Measurements from ENCODE around the gene RPS14.
A peak's percentile ranks its signal among the peaks of the same experiment; 100 is the strongest.

The RPS14 gene

GRCh38 chr5:150496534-150496933 lies 47.0 kb upstream of the RPS14 start:
- H3K4me1 Mint-ChIP-seq = peaks cover 63% of the 10 kb centered on the region
- no peak overlapping the region for H3K4me3 Mint-ChIP-seq
- no peaks in the 10 kb centered on the region for H3K9me3 Mint-ChIP-seq
- TF ChIP-seq CTCF (IDR thresholded peaks at IDR 0.05; ENCODE audit: unreplicated experiment in 3 of 3) = no peak
- peak overlapping the region in 1 of 3 experiments; percentile 11 for H3K27ac Mint-ChIP-seq
- no peaks in the 10 kb centered on the region for H3K27me3 Mint-ChIP-seq (ENCODE audit: low read depth)
- H3K36me3 Mint-ChIP-seq (ENCODE audit: low read depth) = peaks cover 33% of the 10 kb centered on the region

- H3K36me3 Mint-ChIP-seq (ENCODE audit: low read depth) = peaks cover 36% of the 10 kb centered on the region
- no peaks in the 10 kb centered on the region for H3K9me3 Mint-ChIP-seq
- peak overlapping the region in 2 of 3 experiments; percentile 3 to 11 for H3K27ac Mint-ChIP-seq
- peaks cover 65% of the 10 kb centered on the region for H3K4me1 Mint-ChIP-seq
- H3K4me3 Mint-ChIP-seq = no peak overlapping the region
- no peaks in the 10 kb centered on the region for H3K27me3 Mint-ChIP-seq (ENCODE audit: low read depth)
- no peak for TF ChIP-seq CTCF (IDR thresholded peaks at IDR 0.05; ENCODE audit: unreplicated experiment in 3 of 3)
Observed at GRCh38 chr5:150496098-150496497, 46.6 kb upstream of the RPS14 start.

GRCh38 chr5:150492621-150493020 lies 43.1 kb upstream of the RPS14 start:
- Mint-ChIP-seq H3K9me3 (no peaks in the 10 kb centered on the region), H3K27ac (no peak overlapping the region), H3K36me3 (ENCODE audit: low read depth) (peaks cover 27% of the 10 kb centered on the region), H3K4me3 (no peak overlapping the region), H3K27me3 (ENCODE audit: low read depth) (no peaks in the 10 kb centered on the region), H3K4me1 (peaks cover 66% of the 10 kb centered on the region)
- no peak for TF ChIP-seq CTCF (IDR thresholded peaks at IDR 0.05; ENCODE audit: unreplicated experiment in 3 of 3)

GRCh38 chr5:150491876-150492275 lies 42.3 kb upstream of the RPS14 start:
- Mint-ChIP-seq H3K4me3 (no peak overlapping the region), H3K4me1 (peaks cover 68% of the 10 kb centered on the region), H3K9me3 (no peaks in the 10 kb centered on the region)

GRCh38 chr5:150490754-150491153 lies 41.2 kb upstream of the RPS14 start:
- Mint-ChIP-seq H3K27me3 (ENCODE audit: low read depth) (no peaks in the 10 kb centered on the region), H3K4me1 (peaks cover 58% of the 10 kb centered on the region), H3K9me3 (no peaks in the 10 kb centered on the region), H3K4me3 (peak overlapping the region; percentile 20 to 65 (median 58)), H3K27ac (peak overlapping the region; percentile 19 to 92 (median 89)), H3K36me3 (ENCODE audit: low read depth) (peaks cover 16% of the 10 kb centered on the region)
- no peak for TF ChIP-seq CTCF (IDR thresholded peaks at IDR 0.05; ENCODE audit: unreplicated experiment in 3 of 3)

More at GRCh38 chr5:150491876-150492275, 42.3 kb upstream of the RPS14 start:
- H3K36me3 Mint-ChIP-seq (ENCODE audit: low read depth) = peaks cover 23% of the 10 kb centered on the region
- H3K27ac Mint-ChIP-seq = peak overlapping the region in 2 of 3 experiments; percentile 89 to 92
- TF ChIP-seq CTCF (IDR thresholded peaks at IDR 0.05; ENCODE audit: unreplicated experiment in 3 of 3) = no peak
- no peaks in the 10 kb centered on the region for H3K27me3 Mint-ChIP-seq (ENCODE audit: low read depth)

GRCh38 chr5:150490296-150490669 lies 40.7 kb upstream of the RPS14 start:
- H3K4me3 Mint-ChIP-seq = peak overlapping the region; percentile 20 to 65 (median 58)
- no peak for TF ChIP-seq CTCF (IDR thresholded peaks at IDR 0.05; ENCODE audit: unreplicated experiment in 3 of 3)
- H3K4me1 Mint-ChIP-seq = peaks cover 55% of the 10 kb centered on the region
- peak overlapping the region; percentile 19 to 92 (median 89) for H3K27ac Mint-ChIP-seq
- H3K9me3 Mint-ChIP-seq = no peaks in the 10 kb centered on the region
- H3K27me3 Mint-ChIP-seq (ENCODE audit: low read depth) = no peaks in the 10 kb centered on the region
- peaks cover 13% of the 10 kb centered on the region for H3K36me3 Mint-ChIP-seq (ENCODE audit: low read depth)

Data from nephron (organoid).